ENCODE measurements around the gene ST14. TPM values are rescaled to one million over a fixed set of nuclear protein-coding genes. Genes with fewer than 3 reads are reported as not detected.

ST14 gene
- 0.06 TPM in 1 of 2 replicates, not detected in the other for total RNA-seq

GRCh38 chr11:130159657-130160497, at the start of gene ST14:
TSS of gene ST14 (plus strand) at chr11:130159782. CDS start at chr11:130159980, 198 bp downstream.

Other genes starting within 250 kb of the ST14 start
- 3.7 and 8.0 TPM in 2 replicates for gene PRDM10, start 156.9 kb upstream of the ST14 start, total RNA-seq
- gene APLP2, start 89.9 kb upstream of the ST14 start, total RNA-seq = 533 and 1,316 TPM in 2 replicates
- gene ZBTB44, start 155.1 kb downstream of the ST14 start, total RNA-seq = 15.9 and 28.5 TPM in 2 replicates